ENCODE measurements around the gene FLOT1. TPM values are rescaled to one million over a fixed set of nuclear protein-coding genes. Genes with fewer than 3 reads are reported as not detected.

Gene FLOT1
- total and polyA plus RNA-seq, 2 of the 13 experiments (the other 11 are each of a cell fraction or from before 2014, with no cell fraction given): 82.3 to 130 TPM

- no peak for TF ChIP-seq MZF1 (CRISPR knock-in tag; IDR thresholded peaks at IDR 0.05; ENCODE audit: borderline replicate concordance)
- no peak for TF ChIP-seq ZNF597 (CRISPR knock-in tag; IDR thresholded peaks at IDR 0.05)
- TF ChIP-seq ZNF280D (CRISPR knock-in tag; IDR thresholded peaks at IDR 0.05): no peak
- no peak; the same call in 1 of the 2 replicates for TF ChIP-seq ZNF292 (CRISPR knock-in tag; IDR thresholded peaks at IDR 0.05; ENCODE audit: borderline replicate concordance, low read depth)
- peak; percentile 94 for TF ChIP-seq HDAC2 (CRISPR knock-in tag; IDR thresholded peaks at IDR 0.05)
- no peak for TF ChIP-seq TBP (CRISPR knock-in tag; IDR thresholded peaks at IDR 0.05)
- peak; percentile 55 for TF ChIP-seq CTCF (CRISPR knock-in tag; IDR thresholded peaks at IDR 0.05)
- TF ChIP-seq ZNF577 (CRISPR knock-in tag; IDR thresholded peaks at IDR 0.05; ENCODE audit: borderline replicate concordance, low read depth): no peak
- TF ChIP-seq ZNF639 (CRISPR knock-in tag; conservative IDR thresholded peaks at IDR 0.05): peak; percentile 46; the same call in 1 of the 2 replicates
- TF ChIP-seq PCBP2 (optimal IDR thresholded peaks at IDR 0.05; ENCODE audit: low read depth, low read length, poor library complexity, severe bottlenecking): peak; percentile 37
- no peak; the same call in none of the 2 replicates for TF ChIP-seq ZNF564 (CRISPR knock-in tag; IDR thresholded peaks at IDR 0.05)
- peak; percentile 19 for TF ChIP-seq JUN (CRISPR knock-in tag; IDR thresholded peaks at IDR 0.05)
- TF ChIP-seq TCF7L2 (IDR thresholded peaks at IDR 0.05; ENCODE audit: low read depth, low read length): no peak; the same call in 1 of the 2 replicates
- TF ChIP-seq ZNF180 (CRISPR knock-in tag; IDR thresholded peaks at IDR 0.05; ENCODE audit: borderline replicate concordance, low read depth): no peak
- no peak for TF ChIP-seq ZNF260 (CRISPR knock-in tag; IDR thresholded peaks at IDR 0.05; ENCODE audit: borderline replicate concordance, low read depth)
- TF ChIP-seq BCLAF1 (IDR thresholded peaks at IDR 0.05): no peak
- peak; percentile 76 for TF ChIP-seq SMAD3 (CRISPR knock-in tag; IDR thresholded peaks at IDR 0.05)
- TF ChIP-seq RBFOX2 (IDR thresholded peaks at IDR 0.05; ENCODE audit: low read depth, low read length): no peak
Observed at GRCh38 chr6:30763618-30764489, 21.4 kb upstream of the FLOT1 start (continued).
